ENCODE results near the gene ADORA2B. TPM values are rescaled to one million over a fixed set of nuclear protein-coding genes. Genes with fewer than 3 reads are reported as not detected.
"Not testable (repeated sequence)": the region's sequence is repeated elsewhere in the genome, so short reads cannot be mapped to it uniquely, and the experiment has no call there.

The ADORA2B gene
- total and polyA plus RNA-seq, 2 donors from 2014 or later, result 0.60 TPM; not detected in 1

DNA sequence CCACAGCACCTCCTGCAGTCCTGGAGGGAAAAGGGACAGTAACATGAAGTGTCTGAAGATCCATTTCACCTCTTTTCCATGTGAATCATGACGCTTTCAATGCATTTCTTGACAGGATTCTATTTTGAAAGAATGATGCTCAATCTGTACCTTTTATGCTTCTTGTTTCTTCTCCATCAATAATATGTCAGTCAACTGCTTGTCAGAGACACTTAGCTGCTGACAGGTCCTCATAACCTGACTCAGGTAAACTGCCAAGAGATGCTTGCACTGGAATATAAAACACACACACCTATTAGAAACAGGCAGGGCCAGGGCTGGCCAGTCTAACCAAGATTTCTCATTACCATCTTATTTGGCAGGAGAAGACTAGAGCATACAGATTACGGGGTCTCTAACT is 33.0 kb downstream of the ADORA2B start:
- DNase-seq (no peak), FAIRE-seq (no peak)
- no peaks in the 10 kb centered on the region for H3K27me3 ChIP-seq (ENCODE audit: control insufficient read depth, insufficient read depth, low read length)
- H3K9me3 ChIP-seq (ENCODE audit: control insufficient read depth in 2 of 3, insufficient read depth in 1 of 3, low read length in 3 of 3), result no peaks in the 10 kb centered on the region
- H3K27ac ChIP-seq (ENCODE audit: low read depth in 2 of 2, low read length in 2 of 2), result no peak overlapping the region
- peaks cover 0 to 21% (median 20%) of the 10 kb centered on the region in 3 donors for H3K36me3 ChIP-seq (ENCODE audit: control insufficient read depth in 2 of 3, insufficient read depth in 3 of 3, low read length in 3 of 3)
- TF ChIP-seq, protein P1, sequence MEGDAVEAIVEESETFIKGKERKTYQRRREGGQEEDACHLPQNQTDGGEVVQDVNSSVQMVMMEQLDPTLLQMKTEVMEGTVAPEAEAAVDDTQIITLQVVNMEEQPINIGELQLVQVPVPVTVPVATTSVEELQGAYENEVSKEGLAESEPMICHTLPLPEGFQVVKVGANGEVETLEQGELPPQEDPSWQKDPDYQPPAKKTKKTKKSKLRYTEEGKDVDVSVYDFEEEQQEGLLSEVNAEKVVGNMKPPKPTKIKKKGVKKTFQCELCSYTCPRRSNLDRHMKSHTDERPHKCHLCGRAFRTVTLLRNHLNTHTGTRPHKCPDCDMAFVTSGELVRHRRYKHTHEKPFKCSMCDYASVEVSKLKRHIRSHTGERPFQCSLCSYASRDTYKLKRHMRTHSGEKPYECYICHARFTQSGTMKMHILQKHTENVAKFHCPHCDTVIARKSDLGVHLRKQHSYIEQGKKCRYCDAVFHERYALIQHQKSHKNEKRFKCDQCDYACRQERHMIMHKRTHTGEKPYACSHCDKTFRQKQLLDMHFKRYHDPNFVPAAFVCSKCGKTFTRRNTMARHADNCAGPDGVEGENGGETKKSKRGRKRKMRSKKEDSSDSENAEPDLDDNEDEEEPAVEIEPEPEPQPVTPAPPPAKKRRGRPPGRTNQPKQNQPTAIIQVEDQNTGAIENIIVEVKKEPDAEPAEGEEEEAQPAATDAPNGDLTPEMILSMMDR (IDR thresholded peaks at IDR 0.05; ENCODE audit: borderline replicate concordance, extremely low read depth, insufficient read depth), result no peak
- intact Hi-C loops (cut with DNase I), result no loop called here
- H3K4me3 ChIP-seq (ENCODE audit: low read length in 3 of 3), result no peak overlapping the region
- no peak overlapping the region for H3K9ac ChIP-seq (ENCODE audit: low read length in 3 of 3)
- no peaks in the 10 kb centered on the region for H3K4me1 ChIP-seq (ENCODE audit: control insufficient read depth in 2 of 3, insufficient read depth in 2 of 3, low read depth in 1 of 3, low read length in 3 of 3)

DNA sequence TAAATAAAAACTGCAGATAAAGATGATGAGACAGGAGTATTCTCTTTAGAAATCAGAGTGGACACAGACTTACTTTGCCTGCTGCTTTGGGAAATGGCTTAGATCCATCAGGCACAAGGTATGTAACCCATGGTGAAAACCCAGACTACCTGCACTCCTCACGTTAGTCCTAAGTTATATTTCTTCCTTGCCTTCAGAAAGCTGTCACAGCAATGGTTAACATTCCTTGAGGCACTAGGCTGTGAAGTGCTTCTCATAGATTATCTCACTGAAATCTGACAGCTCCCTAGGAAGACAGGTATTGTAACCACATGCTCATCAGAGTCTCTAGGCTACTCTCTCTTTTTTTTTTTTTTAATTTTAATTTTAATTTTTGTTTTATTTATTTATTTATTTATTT is 33.7 kb downstream of the ADORA2B start:
- Histone ChIP-seq H3K9me3 (ENCODE audit: control insufficient read depth in 2 of 3, insufficient read depth in 1 of 3, low read length in 3 of 3) (no peaks in the 10 kb centered on the region), H3K36me3 (ENCODE audit: control insufficient read depth in 2 of 3, insufficient read depth in 3 of 3, low read length in 3 of 3) (peaks cover 0 to 21% (median 20%) of the 10 kb centered on the region in 3 donors), H3K27me3 (ENCODE audit: control insufficient read depth, insufficient read depth, low read length) (no peaks in the 10 kb centered on the region), H3K27ac (ENCODE audit: low read depth in 2 of 2, low read length in 2 of 2) (no peak overlapping the region), H3K4me1 (ENCODE audit: control insufficient read depth in 2 of 3, insufficient read depth in 2 of 3, low read depth in 1 of 3, low read length in 3 of 3) (no peaks in the 10 kb centered on the region), H3K4me3 (ENCODE audit: low read length in 3 of 3) (no peak overlapping the region), H3K9ac (ENCODE audit: low read length in 3 of 3) (no peak overlapping the region)
- intact Hi-C loops (cut with DNase I), result no loop called here
- TF ChIP-seq, protein P1 (IDR thresholded peaks at IDR 0.05; ENCODE audit: borderline replicate concordance, extremely low read depth, insufficient read depth), result no peak
- FAIRE-seq (no peak), DNase-seq (no peak)

DNA sequence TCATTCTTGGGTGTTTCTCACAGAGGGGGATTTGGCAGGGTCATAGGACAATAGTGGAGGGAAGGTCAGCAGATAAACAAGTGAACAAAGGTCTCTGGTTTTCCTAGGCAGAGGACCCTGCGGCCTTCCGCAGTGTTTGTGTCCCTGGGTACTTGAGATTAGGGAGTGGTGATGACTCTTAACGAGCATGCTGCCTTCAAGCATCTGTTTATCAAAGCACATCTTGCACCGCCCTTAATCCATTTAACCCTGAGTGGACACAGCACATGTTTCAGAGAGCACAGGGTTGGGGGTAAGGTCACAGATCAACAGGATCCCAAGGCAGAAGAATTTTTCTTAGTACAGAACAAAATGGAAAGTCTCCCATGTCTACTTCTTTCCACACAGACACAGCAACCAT is 34.1 kb downstream of the ADORA2B start:
- FAIRE-seq; intact Hi-C loops (cut with DNase I); H3K4me1 ChIP-seq (ENCODE audit: control insufficient read depth in 2 of 3, insufficient read depth in 2 of 3, low read depth in 1 of 3, low read length in 3 of 3); DNase-seq; H3K9ac ChIP-seq (ENCODE audit: low read length in 3 of 3); H3K27ac ChIP-seq (ENCODE audit: low read depth in 2 of 2, low read length in 2 of 2); H3K27me3 ChIP-seq (ENCODE audit: control insufficient read depth, insufficient read depth, low read length); H3K9me3 ChIP-seq (ENCODE audit: control insufficient read depth in 2 of 3, insufficient read depth in 1 of 3, low read length in 3 of 3); H3K4me3 ChIP-seq (ENCODE audit: low read length in 3 of 3): not testable (repeated sequence)
- peaks cover 0 to 24% (median 23%) of the 10 kb centered on the region in 3 donors for H3K36me3 ChIP-seq (ENCODE audit: control insufficient read depth in 2 of 3, insufficient read depth in 3 of 3, low read length in 3 of 3)

DNA sequence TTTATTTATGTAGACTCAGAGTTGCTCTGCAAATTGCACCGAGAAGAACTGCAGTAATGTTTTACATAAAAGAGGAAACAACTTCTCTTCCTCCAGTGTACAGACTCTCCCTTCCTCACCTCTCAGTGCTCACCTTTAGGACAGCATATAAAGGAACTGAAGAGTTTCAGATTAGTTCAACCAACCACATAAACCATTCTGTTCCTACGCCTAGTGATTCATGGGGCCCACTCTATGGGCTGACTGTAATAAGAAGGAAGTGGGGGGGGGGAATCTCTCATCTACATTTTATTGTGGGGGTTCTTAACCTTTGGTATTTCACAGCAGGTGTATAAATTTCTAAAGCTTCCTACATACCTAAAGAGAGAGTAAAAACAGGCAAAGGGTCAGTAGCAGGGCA is 36.3 kb downstream of the ADORA2B start:
- Histone ChIP-seq H3K36me3 (ENCODE audit: control insufficient read depth in 2 of 3, insufficient read depth in 3 of 3, low read length in 3 of 3) (peaks cover 0 to 34% (median 30%) of the 10 kb centered on the region in 3 donors), H3K9me3 (ENCODE audit: control insufficient read depth in 2 of 3, insufficient read depth in 1 of 3, low read length in 3 of 3) (no peaks in the 10 kb centered on the region), H3K9ac (ENCODE audit: low read length in 3 of 3) (no peak overlapping the region), H3K27ac (ENCODE audit: low read depth in 2 of 2, low read length in 2 of 2) (no peak overlapping the region), H3K4me3 (ENCODE audit: low read length in 3 of 3) (no peak overlapping the region), H3K27me3 (ENCODE audit: control insufficient read depth, insufficient read depth, low read length) (no peaks in the 10 kb centered on the region), H3K4me1 (ENCODE audit: control insufficient read depth in 2 of 3, insufficient read depth in 2 of 3, low read depth in 1 of 3, low read length in 3 of 3) (no peaks in the 10 kb centered on the region)
- intact Hi-C loops (cut with DNase I), result no loop called here
- DNase-seq, result no peak
- TF ChIP-seq, protein P1 (IDR thresholded peaks at IDR 0.05; ENCODE audit: borderline replicate concordance, extremely low read depth, insufficient read depth), result no peak
- FAIRE-seq, result no peak

All from kidney (tissue), 14 donors.